ENCODE data around the gene ATPAF2.
"Not testable (repeated sequence)": the region's sequence is repeated elsewhere in the genome, so short reads cannot be mapped to it uniquely, and the experiment has no call there.

ATPAF2 gene

GRCh38 chr17:18008496-18009268 lies 30.3 kb downstream of the ATPAF2 start:
- no peak for DNase-seq

- DNase-seq, result no peak
Observed at GRCh38 chr17:18006495-18007239, 32.3 kb downstream of the ATPAF2 start.

GRCh38 chr17:18005496-18005895 lies 33.5 kb downstream of the ATPAF2 start:
- DNase-seq, result no peak

GRCh38 chr17:18004884-18005305 lies 34.1 kb downstream of the ATPAF2 start:
- DNase-seq, result no peak

- DNase-seq, result no peak
Observed at GRCh38 chr17:18004345-18004744, 34.6 kb downstream of the ATPAF2 start.

- no peak for DNase-seq
Observed at GRCh38 chr17:18002171-18002570, 36.8 kb downstream of the ATPAF2 start.

- no peak for DNase-seq
Observed at GRCh38 chr17:18000030-18000408, 38.9 kb downstream of the ATPAF2 start.

GRCh38 chr17:17999364-18000029 lies 39.5 kb downstream of the ATPAF2 start:
- DNase-seq, result no peak

- no peak for DNase-seq
Observed at GRCh38 chr17:17998934-17999333, 40.0 kb downstream of the ATPAF2 start.

- DNase-seq, result not testable (repeated sequence)
Observed at GRCh38 chr17:17995887-17996286, 43.1 kb downstream of the ATPAF2 start.

GRCh38 chr17:17994271-17995069 lies 44.5 kb downstream of the ATPAF2 start:
- peak in 1 of 2 experiments; percentile 36 for DNase-seq

GRCh38 chr17:17993852-17994251 lies 45.1 kb downstream of the ATPAF2 start:
- DNase-seq, result no peak

GRCh38 chr17:17993366-17993765 lies 45.6 kb downstream of the ATPAF2 start:
- no peak for DNase-seq

- no peak for DNase-seq
Observed at GRCh38 chr17:17990282-17990681, 48.7 kb downstream of the ATPAF2 start.

- no peak for DNase-seq
Observed at GRCh38 chr17:17989618-17990017, 49.4 kb downstream of the ATPAF2 start.

- DNase-seq, result no peak
Observed at GRCh38 chr17:17989081-17989480, 49.9 kb downstream of the ATPAF2 start.

GRCh38 chr17:17988427-17988945 lies 50.5 kb downstream of the ATPAF2 start:
- DNase-seq, result no peak

GRCh38 chr17:17987901-17988300 lies 51.1 kb downstream of the ATPAF2 start:
- DNase-seq, result no peak

GRCh38 chr17:17987187-17987896 lies 51.6 kb downstream of the ATPAF2 start:
- no peak for DNase-seq

GRCh38 chr17:17985555-17985954 lies 53.4 kb downstream of the ATPAF2 start:
- DNase-seq, result no peak

GRCh38 chr17:17985153-17985552 lies 53.8 kb downstream of the ATPAF2 start:
- DNase-seq, result no peak

- DNase-seq, result no peak
Observed at GRCh38 chr17:17983776-17984175, 55.2 kb downstream of the ATPAF2 start.

All from NCI-H446 (cell line).